Erythroblast (primary cell): ENCODE results near the gene POU2F1.

Experiments used
- GATA1 ChIP-seq: IDR thresholded peaks from 2 replicates; pipeline ENCODE4 v1.6.1; 2011; ENCODE audit warnings: low read depth, mild to moderate bottlenecking, control low read depth, low read length, moderate library complexity
- POLR2A ChIP-seq: IDR thresholded peaks from 2 replicates; pipeline ENCODE4 v1.6.1; 2011; ENCODE audit warnings: mild to moderate bottlenecking, low read length

DNA sequence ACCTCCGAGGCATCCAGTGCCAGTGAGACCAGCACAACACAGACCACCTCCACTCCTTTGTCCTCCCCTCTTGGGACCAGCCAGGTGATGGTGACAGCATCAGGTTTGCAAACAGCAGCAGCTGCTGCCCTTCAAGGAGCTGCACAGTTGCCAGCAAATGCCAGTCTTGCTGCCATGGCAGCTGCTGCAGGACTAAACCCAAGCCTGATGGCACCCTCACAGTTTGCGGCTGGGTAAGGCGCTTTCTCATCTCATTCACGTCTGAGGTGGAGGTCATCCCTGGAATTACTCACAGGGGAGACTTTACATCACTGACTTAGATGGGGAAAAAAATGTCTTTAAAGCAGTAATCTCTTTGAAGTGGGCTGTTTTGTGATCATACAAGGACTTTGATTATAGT, 191.4 kb downstream of the POU2F1 start:
- TF ChIP-seq POLR2A (no peak), GATA1 (no peak)
